ENCODE measurements around the gene ELOVL2.

ELOVL2 gene

DNA sequence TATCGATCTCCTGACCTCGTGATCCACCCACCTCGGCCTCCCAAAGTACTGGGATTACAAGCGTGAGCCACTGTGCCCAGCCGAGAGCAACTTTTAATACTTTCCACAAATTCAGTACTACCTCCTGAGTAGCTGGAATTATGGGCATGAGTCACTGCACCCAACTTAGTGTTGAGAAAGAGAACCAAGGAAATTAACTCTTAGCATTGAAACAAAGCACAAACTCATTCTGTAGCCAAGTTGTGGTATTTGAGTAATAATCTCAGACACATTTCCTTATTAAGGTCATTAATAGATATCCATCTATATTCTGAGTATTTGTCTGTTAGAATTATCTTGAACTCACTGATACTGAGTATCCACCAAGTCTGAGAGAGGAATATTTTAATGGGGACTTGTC is 14.3 kb upstream of the ELOVL2 start:
- no peak for DNase-seq (ENCODE audit: low spot score)

GRCh38 chr6:11056871-11057270 is 12.8 kb upstream of the ELOVL2 start:
- DNase-seq (ENCODE audit: low spot score), result no peak

- no peak for DNase-seq (ENCODE audit: low spot score)
Observed at GRCh38 chr6:11055127-11055627, 11.1 kb upstream of the ELOVL2 start.

DNA sequence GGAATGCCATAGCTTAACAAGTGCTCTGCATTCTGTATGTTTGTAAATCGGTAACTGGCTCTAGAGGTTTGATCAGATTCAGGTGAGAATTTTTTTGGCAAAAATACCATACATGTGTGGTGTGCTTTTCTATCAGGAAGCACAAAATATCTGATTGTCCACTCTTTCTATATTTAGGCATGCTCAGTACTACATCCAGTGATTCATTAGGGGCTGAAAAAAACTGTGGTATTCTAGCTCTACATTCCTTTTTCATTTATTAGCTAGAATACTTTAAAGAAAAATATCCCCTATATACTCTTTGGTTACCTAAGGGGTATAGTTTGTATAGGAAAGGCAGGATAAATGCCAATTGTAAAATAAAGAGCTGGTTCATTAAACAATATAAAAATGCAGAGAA is 10.6 kb upstream of the ELOVL2 start:
- DNase-seq (ENCODE audit: low spot score), result no peak

GRCh38 chr6:11053307-11053706 is 9.2 kb upstream of the ELOVL2 start:
- no peak for DNase-seq (ENCODE audit: low spot score)

DNA sequence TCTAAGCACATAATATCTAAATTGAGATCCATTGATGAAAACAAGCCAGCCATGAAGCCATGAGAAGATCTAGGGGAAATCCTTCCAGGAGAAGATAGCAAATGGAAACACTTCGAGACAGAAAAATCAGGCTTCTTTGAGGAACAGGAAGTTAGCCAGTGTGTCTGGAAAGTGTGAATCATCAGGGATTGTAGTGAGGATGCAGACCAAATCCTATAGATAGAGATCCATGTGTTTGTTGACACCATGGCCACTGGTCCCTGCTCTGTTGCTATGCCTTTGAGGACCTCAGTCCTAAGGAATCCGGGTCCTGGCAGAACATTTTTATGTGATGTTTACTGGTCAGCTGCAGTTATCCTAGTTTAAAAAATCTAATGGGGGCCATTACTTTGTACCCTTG is 6.6 kb upstream of the ELOVL2 start:
- no peak for DNase-seq (ENCODE audit: low spot score)

- no peak for DNase-seq (ENCODE audit: low spot score)
Observed at GRCh38 chr6:11044712-11045167, 635 bp upstream of the ELOVL2 start.

DNA sequence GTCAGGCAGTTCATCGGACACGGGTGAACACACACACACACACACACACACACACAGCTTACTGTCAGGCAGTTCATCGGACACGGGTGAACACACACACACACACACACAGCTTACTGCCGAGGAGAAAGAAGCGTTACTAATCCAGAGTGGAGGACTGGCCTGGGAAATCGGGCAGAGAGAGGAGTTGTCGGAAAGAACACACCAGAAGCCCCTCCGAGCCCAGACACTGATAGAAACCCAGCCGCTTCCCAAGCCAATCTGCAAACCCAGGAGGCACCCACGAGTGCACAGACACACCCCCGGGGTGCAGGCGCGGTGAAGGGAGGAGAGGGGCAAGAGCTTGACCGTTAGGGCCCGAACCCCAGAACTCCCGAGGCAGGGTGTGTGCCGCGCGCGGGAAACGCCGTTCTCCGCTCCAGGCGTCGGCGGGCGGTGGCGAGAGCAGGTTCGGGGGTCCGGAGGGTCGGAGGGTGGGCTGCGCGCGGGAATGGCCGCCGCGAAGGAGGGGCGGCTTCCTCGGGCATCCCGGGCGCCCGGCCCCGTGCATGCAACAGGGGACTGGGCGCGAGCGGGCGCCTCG is 636 bp downstream of the ELOVL2 start:
- DNase-seq (ENCODE audit: low spot score), result peak; percentile 22

DNA sequence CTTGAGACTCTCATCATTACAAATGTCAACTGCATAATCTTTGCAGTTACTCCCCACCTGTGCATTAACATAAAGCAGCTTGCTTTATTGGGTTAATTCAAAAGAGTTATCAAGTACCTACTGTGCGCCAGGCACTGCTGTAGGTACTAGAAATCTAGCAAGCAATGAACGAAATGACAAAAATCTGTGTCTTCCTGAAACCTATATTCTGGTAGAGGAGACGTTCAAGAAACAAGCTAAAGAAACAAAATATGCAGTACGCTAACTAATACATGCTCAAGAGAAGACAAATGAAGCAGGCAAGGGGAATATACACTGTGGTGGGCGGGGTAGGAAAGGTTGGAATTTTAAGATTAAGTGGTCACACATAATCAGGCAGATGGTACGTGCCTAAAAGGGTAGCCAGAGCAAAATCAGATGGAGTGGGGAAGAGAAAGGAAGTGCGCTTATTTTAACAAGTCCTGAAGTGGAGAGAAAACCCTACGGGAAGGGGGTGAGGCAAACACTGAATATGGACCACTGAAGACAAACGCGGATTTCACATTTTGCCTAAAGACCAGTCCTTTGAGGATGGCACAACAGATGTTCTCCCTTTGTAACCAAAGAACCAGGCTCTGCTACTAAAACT is 1.2 kb downstream of the ELOVL2 start:
- no peak for DNase-seq (ENCODE audit: low spot score)

DNA sequence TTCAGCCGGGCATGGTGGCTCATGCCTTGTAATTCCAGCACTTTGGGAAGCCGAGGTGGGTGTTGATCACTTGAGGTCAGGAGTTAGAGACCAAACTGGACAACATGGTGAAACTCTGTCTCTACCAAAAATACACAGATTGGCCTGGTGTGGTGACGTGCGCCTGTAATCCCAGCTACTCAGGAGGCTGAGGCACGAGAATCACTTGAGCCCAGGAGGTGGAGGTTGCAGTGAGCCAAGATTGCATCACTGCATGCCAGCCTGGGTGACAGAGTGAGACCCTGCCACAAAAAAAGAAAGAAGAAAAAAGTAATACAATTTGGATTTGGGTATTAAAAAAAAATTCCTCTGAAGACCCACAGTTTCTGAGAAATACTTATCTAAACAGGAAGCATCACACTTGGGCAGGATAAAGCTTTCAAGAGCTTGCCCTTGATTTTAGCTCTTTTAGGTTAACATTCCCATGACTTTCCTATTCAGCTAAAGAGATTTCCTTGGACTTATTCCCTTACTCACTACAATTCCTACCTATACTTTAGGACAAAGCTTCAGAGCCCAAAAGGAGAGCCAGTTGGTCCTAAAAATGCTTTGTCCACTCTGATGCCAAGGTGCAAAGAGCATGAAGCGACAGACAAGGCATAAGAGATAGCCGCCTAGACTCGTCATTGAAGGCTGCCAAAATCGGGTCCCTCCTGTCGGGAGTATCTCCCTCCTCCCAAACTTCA is 1.9 kb downstream of the ELOVL2 start:
- DNase-seq (ENCODE audit: low spot score), result no peak

DNA sequence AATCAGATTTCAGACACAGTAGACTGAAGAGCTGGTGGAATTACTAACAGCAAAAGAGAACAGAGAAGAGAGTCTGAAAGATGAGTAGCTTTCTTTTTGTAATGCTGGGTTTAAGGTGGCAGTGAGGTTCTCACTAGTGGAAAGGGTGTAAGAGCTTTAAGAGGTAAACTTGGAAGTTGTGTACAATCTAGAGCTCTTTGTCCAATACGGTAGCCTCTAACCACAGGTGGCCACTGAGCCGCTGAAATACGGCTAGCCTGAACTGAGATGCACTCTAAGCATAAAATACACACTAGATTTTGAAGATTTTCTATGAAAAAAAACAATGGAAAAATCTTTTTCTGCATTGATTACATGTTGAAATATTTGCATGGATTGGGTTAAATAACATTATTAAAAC is 4.0 kb downstream of the ELOVL2 start:
- DNase-seq (ENCODE audit: low spot score), result no peak

DNA sequence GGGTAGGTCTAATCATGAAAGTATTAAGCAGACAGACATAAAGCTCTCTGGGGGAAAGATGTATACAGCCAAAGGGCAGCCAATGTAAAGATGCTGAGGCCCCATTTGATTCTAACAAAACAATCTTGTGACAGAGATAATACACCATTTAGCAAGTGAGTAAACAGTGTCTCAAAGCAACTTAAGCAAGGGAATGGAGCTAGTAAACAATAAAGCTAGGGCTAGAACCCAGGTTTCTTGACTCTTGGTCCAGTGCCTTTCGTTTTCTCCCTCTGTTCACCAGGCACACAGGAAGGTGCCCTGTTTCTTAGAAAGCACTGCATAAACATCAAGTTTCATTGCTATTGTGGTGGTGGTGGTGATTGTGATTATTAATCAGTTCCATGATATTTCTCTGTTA is 5.1 kb downstream of the ELOVL2 start:
- DNase-seq (ENCODE audit: low spot score), result no peak

GRCh38 chr6:11036977-11037430 is 7.1 kb downstream of the ELOVL2 start:
- DNase-seq (ENCODE audit: low spot score), result no peak

GRCh38 chr6:11036351-11036740 is 7.8 kb downstream of the ELOVL2 start:
- no peak for DNase-seq (ENCODE audit: low spot score)

DNA sequence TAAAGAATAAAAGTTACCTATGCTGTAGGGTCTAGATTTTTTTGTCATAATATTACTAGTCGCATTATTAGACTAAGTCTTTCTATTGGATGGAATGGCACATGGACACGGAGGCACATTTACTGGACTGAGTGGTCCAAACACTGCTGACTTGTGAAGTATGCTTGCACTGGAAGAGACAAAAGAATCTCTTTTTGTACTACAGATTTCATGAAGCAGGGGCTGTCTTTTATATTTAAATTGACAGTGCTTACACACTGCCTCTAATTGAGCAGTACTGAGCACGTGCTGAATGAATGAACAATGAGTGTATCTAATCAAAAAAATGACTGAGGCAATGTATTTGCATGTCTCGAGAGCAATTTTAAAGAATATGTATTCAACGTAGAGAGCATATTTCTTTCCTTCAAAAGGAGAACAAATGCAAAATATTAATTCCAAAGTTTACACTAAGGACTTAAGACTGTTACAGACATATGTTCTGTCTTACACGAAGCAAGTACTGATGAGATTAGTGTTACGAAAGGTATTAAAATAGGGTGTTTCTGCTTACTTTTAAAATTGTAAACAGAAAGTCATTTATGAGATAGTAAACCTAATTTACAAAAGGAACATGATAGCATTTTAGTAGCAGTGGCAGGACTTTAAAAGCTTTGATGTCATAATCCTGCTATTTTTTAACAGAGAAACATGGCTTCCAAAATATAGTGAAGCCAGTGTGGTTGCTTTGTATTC is 8.3 kb downstream of the ELOVL2 start:
- DNase-seq (ENCODE audit: low spot score), result no peak

GRCh38 chr6:11033825-11034224 is 10.3 kb downstream of the ELOVL2 start:
- no peak for DNase-seq (ENCODE audit: low spot score)

DNA sequence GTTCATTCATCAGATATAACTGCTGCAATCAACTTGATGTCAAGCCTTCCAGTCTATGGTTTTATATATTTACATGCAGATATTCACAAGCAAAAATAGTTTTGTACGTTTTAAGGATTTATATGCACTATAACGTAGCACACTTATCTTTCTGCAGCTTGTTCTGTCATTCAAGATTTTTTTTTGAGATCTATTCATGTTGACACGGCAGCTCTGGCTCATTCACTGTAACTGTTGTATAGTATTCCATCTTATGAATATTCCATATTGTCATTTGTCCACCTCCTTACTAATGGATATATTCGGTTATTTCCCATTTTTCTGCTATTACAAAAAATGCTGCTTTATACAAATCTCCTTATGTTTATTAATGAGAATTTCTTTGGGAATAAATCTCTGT is 13.2 kb downstream of the ELOVL2 start:
- DNase-seq (ENCODE audit: low spot score), result no peak

DNA sequence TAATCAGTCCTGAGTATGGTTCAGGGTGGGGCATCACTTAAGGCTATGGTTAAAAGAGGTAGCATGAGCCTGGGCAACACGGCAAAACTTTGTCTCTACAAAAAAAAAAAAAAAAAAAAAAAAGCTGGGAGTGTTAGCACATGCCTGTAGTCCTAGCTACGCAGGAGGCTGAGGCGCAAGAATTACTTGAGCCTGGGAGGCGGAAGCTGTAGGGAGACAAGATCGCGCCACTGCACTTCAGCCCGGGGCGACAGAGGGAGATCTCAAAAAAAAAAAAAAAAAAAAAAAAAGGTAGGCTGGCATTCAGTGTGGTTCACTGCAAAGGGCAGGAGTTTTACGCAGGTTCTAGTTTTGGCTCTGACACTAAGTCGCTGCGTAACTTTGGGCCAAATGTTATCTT is 15.1 kb downstream of the ELOVL2 start:
- DNase-seq (ENCODE audit: low spot score), result no peak

- DNase-seq (ENCODE audit: low spot score), result no peak
Observed at GRCh38 chr6:11027565-11028110, 16.5 kb downstream of the ELOVL2 start.

DNA sequence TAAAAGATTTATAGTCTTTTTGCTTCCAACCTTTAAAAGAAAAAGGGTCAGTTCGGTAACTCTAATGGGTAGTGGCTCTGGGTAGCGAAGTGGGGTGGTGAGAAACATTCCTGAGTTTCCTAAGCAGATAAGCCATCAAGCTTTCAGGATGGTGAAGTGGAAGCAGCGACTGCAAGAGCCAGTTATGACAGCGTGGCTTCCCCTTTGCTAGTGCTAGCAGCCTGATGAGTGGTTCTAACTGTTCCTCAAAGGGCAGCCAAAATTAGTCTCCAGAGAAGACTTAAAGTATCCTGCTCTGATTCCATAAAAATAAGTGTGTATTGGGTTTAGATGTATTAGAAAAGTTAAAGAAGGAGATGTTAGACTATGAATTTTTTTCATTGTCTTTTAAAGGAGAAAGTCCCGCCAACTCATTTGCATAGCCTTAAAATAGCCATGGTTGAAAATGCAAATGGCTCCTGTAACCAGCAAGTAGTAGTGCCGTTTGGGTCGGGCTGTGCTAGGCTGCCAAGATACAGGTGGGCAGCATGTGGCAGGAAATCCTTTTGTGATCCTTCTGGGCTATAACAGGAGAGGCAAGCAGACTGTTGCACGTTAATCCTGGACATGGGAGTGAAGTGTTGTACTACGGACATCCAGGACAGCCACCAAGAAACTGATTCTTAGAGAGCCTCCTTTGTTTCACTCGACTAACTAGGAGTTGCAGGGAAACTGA is 18.0 kb downstream of the ELOVL2 start:
- no peak for DNase-seq (ENCODE audit: low spot score)

GRCh38 chr6:11025130-11025529 is 19.0 kb downstream of the ELOVL2 start:
- no peak for DNase-seq (ENCODE audit: low spot score)

- DNase-seq (ENCODE audit: low spot score), result no peak
Observed at GRCh38 chr6:11023032-11023431, 21.1 kb downstream of the ELOVL2 start.
